Measurements from ENCODE around the gene RAB40C.

GRCh38 chr16:649631-650030 lies 59.8 kb downstream of the RAB40C start:
- TF ChIP-seq TAF1 (conservative IDR thresholded peaks at IDR 0.05) (no peak), RAD21 (IDR thresholded peaks at IDR 0.05) (no peak), REST (IDR thresholded peaks at IDR 0.05) (no peak), HNF4G (IDR thresholded peaks at IDR 0.05) (no peak), NR2F2 (IDR thresholded peaks at IDR 0.05) (no peak)
- TF ChIP-seq, protein P1, sequence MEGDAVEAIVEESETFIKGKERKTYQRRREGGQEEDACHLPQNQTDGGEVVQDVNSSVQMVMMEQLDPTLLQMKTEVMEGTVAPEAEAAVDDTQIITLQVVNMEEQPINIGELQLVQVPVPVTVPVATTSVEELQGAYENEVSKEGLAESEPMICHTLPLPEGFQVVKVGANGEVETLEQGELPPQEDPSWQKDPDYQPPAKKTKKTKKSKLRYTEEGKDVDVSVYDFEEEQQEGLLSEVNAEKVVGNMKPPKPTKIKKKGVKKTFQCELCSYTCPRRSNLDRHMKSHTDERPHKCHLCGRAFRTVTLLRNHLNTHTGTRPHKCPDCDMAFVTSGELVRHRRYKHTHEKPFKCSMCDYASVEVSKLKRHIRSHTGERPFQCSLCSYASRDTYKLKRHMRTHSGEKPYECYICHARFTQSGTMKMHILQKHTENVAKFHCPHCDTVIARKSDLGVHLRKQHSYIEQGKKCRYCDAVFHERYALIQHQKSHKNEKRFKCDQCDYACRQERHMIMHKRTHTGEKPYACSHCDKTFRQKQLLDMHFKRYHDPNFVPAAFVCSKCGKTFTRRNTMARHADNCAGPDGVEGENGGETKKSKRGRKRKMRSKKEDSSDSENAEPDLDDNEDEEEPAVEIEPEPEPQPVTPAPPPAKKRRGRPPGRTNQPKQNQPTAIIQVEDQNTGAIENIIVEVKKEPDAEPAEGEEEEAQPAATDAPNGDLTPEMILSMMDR (IDR thresholded peaks at IDR 0.05; ENCODE audit: low read depth, low read length, missing input control): no peak
- TF ChIP-seq, protein P2, sequence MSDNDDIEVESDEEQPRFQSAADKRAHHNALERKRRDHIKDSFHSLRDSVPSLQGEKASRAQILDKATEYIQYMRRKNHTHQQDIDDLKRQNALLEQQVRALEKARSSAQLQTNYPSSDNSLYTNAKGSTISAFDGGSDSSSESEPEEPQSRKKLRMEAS (IDR thresholded peaks at IDR 0.05): no peak

All from liver (tissue), 3 donors.